VCaP (cell line): ENCODE results near the gene LDLRAD4.
"Not testable (repeated sequence)": the region's sequence is repeated elsewhere in the genome, so short reads cannot be mapped to it uniquely, and the experiment has no call there.

Experiments used
- H3K27ac ChIP-seq: fragments of 450-650 bp; 2 replicates; pipeline ENCODE4 v1.5.1; 2017
- CTCF ChIP-seq: fragments of 450-650 bp; conservative IDR thresholded peaks from 2 replicates; pipeline ENCODE4 v1.5.1; 2017; ENCODE audit warnings: mild to moderate bottlenecking, moderate library complexity

Gene LDLRAD4

GRCh38 chr18:13688191-13689136 lies 469.9 kb downstream of the LDLRAD4 start:
- TF ChIP-seq CTCF = no peak
- H3K27ac ChIP-seq = no peak overlapping the region

- H3K27ac ChIP-seq = not testable (repeated sequence)
These were observed 471.5 kb downstream of the LDLRAD4 start for GRCh38 chr18:13690060-13690459.

- H3K27ac ChIP-seq = not testable (repeated sequence)
These were observed 476.8 kb downstream of the LDLRAD4 start for GRCh38 chr18:13695337-13695736.

GRCh38 chr18:13696961-13697360 lies 478.4 kb downstream of the LDLRAD4 start:
- no peak for TF ChIP-seq CTCF
- no peak overlapping the region for H3K27ac ChIP-seq

- TF ChIP-seq CTCF = no peak
- no peak overlapping the region for H3K27ac ChIP-seq
These were observed 481.6 kb downstream of the LDLRAD4 start for GRCh38 chr18:13700153-13700552.
